ENCODE measurements around the gene KRTAP12-2. TPM values are rescaled to one million over a fixed set of nuclear protein-coding genes. Genes with fewer than 3 reads are reported as not detected.
"Not testable (repeated sequence)": the region's sequence is repeated elsewhere in the genome, so short reads cannot be mapped to it uniquely, and the experiment has no call there.

KRTAP12-2 gene
- total RNA-seq, 1 donor from 2014 or later = not detected

GRCh38 chr21:44636209-44637017 is 30.3 kb downstream of the KRTAP12-2 start:
- no peak for DNase-seq (ENCODE audit: low read depth)
- no peak for TF ChIP-seq CTCF (conservative IDR thresholded peaks at IDR 0.05; ENCODE audit: low read depth, low read length)

GRCh38 chr21:44632067-44632466 is 34.7 kb downstream of the KRTAP12-2 start:
- DNase-seq (ENCODE audit: low read depth) = no peak
- H3K4me3 ChIP-seq (ENCODE audit: low read depth, low read length) = no peak overlapping the region
- TF ChIP-seq CTCF (conservative IDR thresholded peaks at IDR 0.05; ENCODE audit: low read depth, low read length) = no peak

More at GRCh38 chr21:44636209-44637017, 30.3 kb downstream of the KRTAP12-2 start:
- no peak overlapping the region for H3K4me3 ChIP-seq (ENCODE audit: low read depth, low read length)

GRCh38 chr21:44630440-44630839 is 36.3 kb downstream of the KRTAP12-2 start:
- no peak overlapping the region for H3K4me3 ChIP-seq (ENCODE audit: low read depth, low read length)
- no peak for TF ChIP-seq CTCF (conservative IDR thresholded peaks at IDR 0.05; ENCODE audit: low read depth, low read length)
- no peak for DNase-seq (ENCODE audit: low read depth)

GRCh38 chr21:44628707-44629391 is 37.9 kb downstream of the KRTAP12-2 start:
- H3K4me3 ChIP-seq (ENCODE audit: low read depth, low read length) = no peak overlapping the region
- DNase-seq (ENCODE audit: low read depth) = no peak
- no peak for TF ChIP-seq CTCF (conservative IDR thresholded peaks at IDR 0.05; ENCODE audit: low read depth, low read length)

- not testable (repeated sequence) for DNase-seq (ENCODE audit: low read depth); H3K4me3 ChIP-seq (ENCODE audit: low read depth, low read length)
Observed at GRCh38 chr21:44627831-44628233, 38.9 kb downstream of the KRTAP12-2 start.

- DNase-seq (ENCODE audit: low read depth); H3K4me3 ChIP-seq (ENCODE audit: low read depth, low read length): not testable (repeated sequence)
Observed at GRCh38 chr21:44627181-44627822, 39.4 kb downstream of the KRTAP12-2 start.

GRCh38 chr21:44626673-44627143 is 40.0 kb downstream of the KRTAP12-2 start, which contains the start of gene KRTAP10-9:
Gene KRTAP10-9 (plus strand): TSS chr21:44627093. CDS start chr21:44627172, 79 bp downstream.
- DNase-seq (ENCODE audit: low read depth) = no peak
- no peak within 1 kb of the TSS for H3K4me3 ChIP-seq (ENCODE audit: low read depth, low read length)
- TF ChIP-seq CTCF (conservative IDR thresholded peaks at IDR 0.05; ENCODE audit: low read depth, low read length) = no peak
